SJSA1 (cell line): ENCODE data around the gene TSKS. TPM values are rescaled to one million over a fixed set of nuclear protein-coding genes. Genes with fewer than 3 reads are reported as not detected.

Experiments used
- DNase-seq, 2 experiments: peaks; one replicate each; pipeline ENCODE4 v3.0.0-alpha.2; 2015 to 2020; ENCODE audit warnings: low spot score in 2 of 2, low read depth in 1 of 2
- H3K27ac ChIP-seq: fragments of 250-450 bp; sonication (Bioruptor Pico); 2 replicates; pipeline ENCODE4 v1.5.1; 2020; ENCODE audit warnings: mild to moderate bottlenecking, moderate library complexity
- H3K27me3 ChIP-seq: fragments of 250-450 bp; sonication (Bioruptor Pico); replicated peaks from 2 replicates; pipeline ENCODE4 v1.5.1; 2020; ENCODE audit warnings: mild to moderate bottlenecking, moderate library complexity
- H3K36me3 ChIP-seq: fragments of 250-450 bp; sonication (Bioruptor Pico); 2 replicates; pipeline ENCODE4 v1.5.1; 2020; ENCODE audit warnings: mild to moderate bottlenecking
- H3K4me1 ChIP-seq: fragments of 250-450 bp; sonication (Bioruptor Pico); replicated peaks from 2 replicates; pipeline ENCODE4 v1.6.1; 2021; ENCODE audit warnings: mild to moderate bottlenecking
- H3K4me3 ChIP-seq: fragments of 250-450 bp; sonication (Bioruptor Pico); 2 replicates; pipeline ENCODE4 v1.5.1; 2020; ENCODE audit warnings: mild to moderate bottlenecking
- H3K9me3 ChIP-seq: fragments of 250-450 bp; sonication (Bioruptor Pico); replicated peaks from 2 replicates; pipeline ENCODE4 v1.5.1; 2020; ENCODE audit warnings: mild to moderate bottlenecking
- total RNA-seq: library from RNA; depleted of rRNA; stranded (reverse); fragments of >200 nt; shearing (Covaris generic); gene quantifications from 2 replicates; pipeline ENCODE4 v1.2.3, GENCODE V29; 2014

Gene TSKS
- total RNA-seq, 1 experiment from 2014 or later: not detected

- Histone ChIP-seq H3K4me3 (no peak overlapping the region), H3K9me3 (no peaks in the 10 kb centered on the region), H3K27ac (no peak overlapping the region), H3K27me3 (no peaks in the 10 kb centered on the region), H3K4me1 (no peaks in the 10 kb centered on the region), H3K36me3 (peaks cover 74% of the 10 kb centered on the region)
- DNase-seq: no peak
Observed at GRCh38 chr19:49802836-49803528, 39.9 kb upstream of the TSKS start.

GRCh38 chr19:49801966-49802661 is 39.0 kb upstream of the TSKS start:
- Histone ChIP-seq H3K27ac (no peak overlapping the region), H3K27me3 (no peaks in the 10 kb centered on the region), H3K36me3 (peaks cover 82% of the 10 kb centered on the region)

DNA sequence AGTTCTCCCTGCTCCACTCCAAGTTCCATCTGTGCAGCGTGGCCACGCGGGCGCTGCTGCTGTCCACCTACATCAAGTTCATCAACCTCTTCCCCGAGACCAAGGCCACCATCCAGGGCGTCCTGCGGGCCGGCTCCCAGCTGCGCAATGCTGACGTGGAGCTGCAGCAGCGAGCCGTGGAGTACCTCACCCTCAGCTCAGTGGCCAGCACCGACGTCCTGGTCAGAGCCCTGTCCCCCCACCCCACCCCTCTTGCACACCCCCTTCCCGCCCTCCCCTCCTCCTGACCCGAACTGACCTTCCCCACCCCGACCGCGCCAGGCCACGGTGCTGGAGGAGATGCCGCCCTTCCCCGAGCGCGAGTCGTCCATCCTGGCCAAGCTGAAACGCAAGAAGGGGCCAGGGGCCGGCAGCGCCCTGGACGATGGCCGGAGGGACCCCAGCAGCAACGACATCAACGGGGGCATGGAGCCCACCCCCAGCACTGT is 38.3 kb upstream of the TSKS start:
- no peaks in the 10 kb centered on the region for H3K27me3 ChIP-seq
- no peak for DNase-seq
- no peaks in the 10 kb centered on the region for H3K4me1 ChIP-seq
- H3K36me3 ChIP-seq: peaks cover 87% of the 10 kb centered on the region
- no peak overlapping the region for H3K27ac ChIP-seq
- no peaks in the 10 kb centered on the region for H3K9me3 ChIP-seq
- H3K4me3 ChIP-seq: no peak overlapping the region

More at GRCh38 chr19:49801966-49802661, 39.0 kb upstream of the TSKS start:
- DNase-seq: no peak
- no peaks in the 10 kb centered on the region for H3K9me3 ChIP-seq
- H3K4me1 ChIP-seq: no peaks in the 10 kb centered on the region
- no peak overlapping the region for H3K4me3 ChIP-seq

DNA sequence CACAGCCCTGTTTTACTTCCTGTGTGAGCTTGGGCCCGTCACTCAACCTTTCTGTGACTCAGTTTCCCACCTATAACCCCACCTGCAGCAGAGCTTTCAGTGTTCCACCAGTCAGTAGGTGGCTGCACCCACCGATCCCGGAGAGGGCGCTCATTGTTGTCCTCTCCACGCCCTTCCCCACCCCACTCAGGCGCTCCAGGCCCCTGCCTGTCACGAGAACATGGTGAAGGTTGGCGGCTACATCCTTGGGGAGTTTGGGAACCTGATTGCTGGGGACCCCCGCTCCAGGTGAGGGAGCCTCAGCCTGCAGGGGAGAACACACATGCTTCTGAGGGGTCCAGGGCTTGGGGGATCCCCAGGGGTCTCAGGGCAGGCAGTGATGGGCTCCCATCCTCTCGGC is 37.7 kb upstream of the TSKS start:
- H3K9me3 ChIP-seq: no peaks in the 10 kb centered on the region
- H3K36me3 ChIP-seq: peaks cover 87% of the 10 kb centered on the region
- no peaks in the 10 kb centered on the region for H3K27me3 ChIP-seq
- H3K27ac ChIP-seq: no peak overlapping the region
- no peak for DNase-seq
- H3K4me3 ChIP-seq: no peak overlapping the region
- H3K4me1 ChIP-seq: no peaks in the 10 kb centered on the region

GRCh38 chr19:49799798-49800376 is 36.8 kb upstream of the TSKS start:
- Histone ChIP-seq H3K4me1 (no peaks in the 10 kb centered on the region), H3K4me3 (no peak overlapping the region), H3K9me3 (no peaks in the 10 kb centered on the region), H3K36me3 (peaks cover 89% of the 10 kb centered on the region), H3K27me3 (no peaks in the 10 kb centered on the region), H3K27ac (no peak overlapping the region)
- DNase-seq: no peak

GRCh38 chr19:49799271-49799797 is 36.2 kb upstream of the TSKS start:
- Histone ChIP-seq H3K4me1 (no peaks in the 10 kb centered on the region), H3K9me3 (no peaks in the 10 kb centered on the region), H3K27ac (no peak overlapping the region), H3K27me3 (no peaks in the 10 kb centered on the region), H3K36me3 (peaks cover 89% of the 10 kb centered on the region), H3K4me3 (no peak overlapping the region)
- no peak for DNase-seq

GRCh38 chr19:49798574-49798973 is 35.5 kb upstream of the TSKS start:
- Histone ChIP-seq H3K4me1 (no peaks in the 10 kb centered on the region), H3K27me3 (no peaks in the 10 kb centered on the region), H3K9me3 (no peaks in the 10 kb centered on the region), H3K4me3 (no peak overlapping the region), H3K27ac (no peak overlapping the region), H3K36me3 (peaks cover 87% of the 10 kb centered on the region)
- DNase-seq: no peak

- Histone ChIP-seq H3K36me3 (peaks cover 90% of the 10 kb centered on the region), H3K27me3 (no peaks in the 10 kb centered on the region), H3K4me3 (no peak overlapping the region), H3K4me1 (no peaks in the 10 kb centered on the region), H3K27ac (no peak overlapping the region), H3K9me3 (no peaks in the 10 kb centered on the region)
- no peak for DNase-seq
Observed at GRCh38 chr19:49795615-49796014, 32.5 kb upstream of the TSKS start.

- H3K36me3 ChIP-seq: peaks cover 86% of the 10 kb centered on the region
- H3K27ac ChIP-seq: no peak overlapping the region
- no peaks in the 10 kb centered on the region for H3K9me3 ChIP-seq
- DNase-seq: no peak
- no peaks in the 10 kb centered on the region for H3K27me3 ChIP-seq
- no peaks in the 10 kb centered on the region for H3K4me1 ChIP-seq
- no peak overlapping the region for H3K4me3 ChIP-seq
Observed at GRCh38 chr19:49793561-49793840, 30.4 kb upstream of the TSKS start.

DNA sequence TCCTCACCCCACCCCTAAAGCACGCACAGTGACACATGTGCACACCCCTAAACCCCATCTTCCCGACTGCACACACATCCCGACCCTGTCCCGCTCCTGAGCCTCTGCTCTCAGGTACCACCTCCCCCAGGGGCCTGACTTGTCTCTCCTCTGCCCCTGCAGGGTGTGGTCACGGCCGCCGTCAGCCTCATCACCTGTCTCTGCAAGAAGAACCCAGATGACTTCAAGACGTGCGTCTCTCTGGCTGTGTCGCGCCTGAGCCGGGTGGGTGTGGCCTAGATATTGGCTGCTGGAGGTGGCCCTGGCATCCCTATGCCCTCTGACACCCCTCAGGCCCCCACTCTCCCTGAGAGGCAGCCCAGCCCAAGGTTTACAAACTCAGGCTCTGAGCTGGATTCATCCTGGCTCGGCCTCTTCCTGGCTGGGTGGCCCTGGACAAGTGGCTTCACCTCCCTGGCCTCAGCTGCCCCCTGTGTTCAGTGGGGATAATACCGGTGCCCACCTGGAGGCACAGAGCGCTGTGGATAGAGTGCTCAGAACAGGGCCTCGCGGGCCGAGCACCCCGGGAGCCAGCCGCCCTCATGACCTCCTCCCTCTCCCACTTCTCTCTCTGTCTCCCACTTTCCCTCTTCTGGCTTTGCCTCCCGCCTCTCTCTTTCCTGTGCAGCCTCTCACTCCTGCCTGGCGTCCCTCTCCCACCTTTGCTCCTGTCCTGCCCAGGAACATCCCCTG is 29.9 kb upstream of the TSKS start:
- no peak for DNase-seq
- H3K36me3 ChIP-seq: peaks cover 83% of the 10 kb centered on the region
- no peaks in the 10 kb centered on the region for H3K4me1 ChIP-seq
- no peaks in the 10 kb centered on the region for H3K9me3 ChIP-seq
- H3K4me3 ChIP-seq: no peak overlapping the region
- H3K27me3 ChIP-seq: no peaks in the 10 kb centered on the region
- H3K27ac ChIP-seq: no peak overlapping the region

DNA sequence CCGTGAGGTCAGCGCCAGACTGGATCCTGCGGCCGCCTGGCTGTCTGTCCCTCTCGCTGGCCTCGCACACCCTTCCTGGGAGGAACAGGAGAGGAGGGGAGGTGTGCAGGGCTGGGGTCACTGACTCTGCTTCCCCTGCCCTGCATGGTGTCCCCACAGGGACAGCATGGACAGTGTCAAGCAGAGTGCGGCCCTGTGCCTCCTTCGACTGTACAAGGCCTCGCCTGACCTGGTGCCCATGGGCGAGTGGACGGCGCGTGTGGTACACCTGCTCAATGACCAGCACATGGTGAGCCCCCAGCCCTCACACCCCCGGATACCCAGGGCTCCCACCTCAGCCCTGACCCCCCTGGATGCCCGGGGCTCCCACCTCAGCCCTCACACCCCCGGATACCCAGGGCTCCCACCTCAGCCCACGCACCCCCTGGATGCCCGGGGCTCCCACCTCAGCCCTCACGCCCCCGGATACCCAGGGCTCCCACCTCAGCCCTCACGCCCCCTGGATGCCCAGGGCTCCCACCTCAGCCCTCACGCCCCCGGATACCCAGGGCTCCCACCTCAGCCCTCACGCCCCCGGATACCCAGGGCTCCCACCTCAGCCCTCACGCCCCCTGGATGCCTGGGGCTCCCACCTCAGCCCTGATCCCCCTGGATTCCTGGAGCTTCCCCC is 28.8 kb upstream of the TSKS start:
- no peak for DNase-seq
- H3K27me3 ChIP-seq: no peaks in the 10 kb centered on the region
- H3K4me3 ChIP-seq: no peak overlapping the region
- H3K4me1 ChIP-seq: no peaks in the 10 kb centered on the region
- H3K27ac ChIP-seq: no peak overlapping the region
- no peaks in the 10 kb centered on the region for H3K9me3 ChIP-seq
- peaks cover 80% of the 10 kb centered on the region for H3K36me3 ChIP-seq

- Histone ChIP-seq H3K9me3 (no peaks in the 10 kb centered on the region), H3K27ac (no peak overlapping the region), H3K4me3 (no peak overlapping the region), H3K36me3 (peaks cover 80% of the 10 kb centered on the region), H3K27me3 (no peaks in the 10 kb centered on the region), H3K4me1 (no peaks in the 10 kb centered on the region)
- no peak for DNase-seq
Observed at GRCh38 chr19:49790866-49791265, 27.8 kb upstream of the TSKS start.

- Histone ChIP-seq H3K27me3 (no peaks in the 10 kb centered on the region), H3K36me3 (peaks cover 80% of the 10 kb centered on the region), H3K4me3 (no peak overlapping the region), H3K9me3 (no peaks in the 10 kb centered on the region), H3K4me1 (no peaks in the 10 kb centered on the region), H3K27ac (no peak overlapping the region)
- DNase-seq: no peak
Observed at GRCh38 chr19:49788857-49789256, 25.8 kb upstream of the TSKS start.
